GM12892 (cell line): ENCODE data around the gene FAM107B.

Experiments
- POLR2A ChIP-seq: IDR thresholded peaks from 2 replicates; pipeline ENCODE4 v1.6.1; 2011; ENCODE audit warnings: low read depth, low read length, control low read depth
- POLR2AphosphoS5 ChIP-seq: IDR thresholded peaks from 2 replicates; pipeline ENCODE4 v1.6.1; 2011; ENCODE audit warnings: low read depth, low read length, control low read depth
- TAF1 ChIP-seq: IDR thresholded peaks from 2 replicates; pipeline ENCODE4 v1.6.1; 2011; ENCODE audit warnings: low read depth, mild to moderate bottlenecking, control low read depth, low read length, borderline replicate concordance

GRCh38 chr10:14645239-14645960 lies 129.3 kb downstream of the FAM107B start:
- TF ChIP-seq POLR2AphosphoS5 (no peak), POLR2A (no peak), TAF1 (no peak)
